T-helper 22 cell (primary cell): ENCODE measurements around the gene FBXO27.
"Not testable (repeated sequence)": the region's sequence is repeated elsewhere in the genome, so short reads cannot be mapped to it uniquely, and the experiment has no call there.

Source experiments
- DNase-seq: peaks from one replicate; pipeline ENCODE4 v3.0.0-alpha.2; 2020; ENCODE audit warnings: low read depth

The FBXO27 gene

DNA sequence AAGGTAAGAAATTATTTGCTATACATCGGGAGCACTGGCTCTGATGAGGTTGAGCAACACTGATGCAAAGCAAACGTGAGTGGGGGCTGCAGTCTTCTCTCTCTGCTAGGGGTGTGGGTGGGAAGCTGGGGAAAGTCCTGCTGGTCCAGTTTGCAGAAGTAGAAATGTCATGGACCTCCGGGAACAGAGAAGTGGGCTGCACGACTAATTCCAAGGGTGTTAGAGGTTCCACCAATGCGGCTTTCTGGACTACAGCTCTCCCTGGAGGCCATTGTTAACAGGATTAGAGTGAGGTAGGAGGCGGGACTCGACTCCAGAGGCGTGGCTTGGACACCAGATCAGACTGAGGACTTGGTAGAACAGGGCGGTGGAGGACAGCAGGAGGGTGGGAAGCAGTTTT, 5.7 kb upstream of the FBXO27 start:
- DNase-seq = no peak

DNA sequence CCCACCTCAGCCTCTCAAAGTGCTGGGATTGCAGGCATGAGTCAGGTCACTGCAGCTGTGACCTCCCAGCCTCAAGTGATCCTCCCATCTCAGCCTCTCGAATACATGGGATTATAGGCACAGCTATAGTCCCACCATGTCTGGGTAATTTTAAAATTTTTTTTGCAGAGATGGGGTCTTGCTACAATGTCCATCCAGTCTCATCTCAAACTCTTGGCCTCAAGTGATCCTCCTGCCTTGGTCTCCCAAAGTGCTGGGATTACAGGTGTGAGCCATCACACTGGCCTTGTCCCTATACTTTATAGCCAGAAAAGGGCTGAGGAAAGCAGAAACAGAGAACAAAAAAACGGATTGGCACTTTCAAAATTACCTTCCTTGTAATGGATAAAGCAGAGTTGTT, 4.8 kb upstream of the FBXO27 start:
- DNase-seq = no peak

DNA sequence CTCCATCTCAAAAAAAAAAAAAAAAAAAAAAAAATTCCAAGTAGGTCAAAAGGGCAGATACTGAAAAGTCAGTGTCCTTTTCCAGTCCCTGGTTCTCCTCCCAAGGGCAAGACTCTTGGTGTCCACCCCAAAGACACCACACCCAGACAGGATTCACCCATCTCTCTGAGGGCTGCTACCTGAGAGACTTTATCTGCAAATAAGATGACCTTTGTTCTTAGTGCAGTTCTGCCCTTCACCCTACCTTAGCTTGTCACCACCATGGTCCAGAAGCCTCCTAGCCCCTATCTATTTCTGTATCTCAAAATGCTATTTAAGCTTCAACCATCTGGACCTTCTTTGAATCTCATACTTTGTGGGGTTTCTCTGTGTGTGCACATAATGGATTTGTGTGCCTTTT, 4.2 kb upstream of the FBXO27 start:
- DNase-seq = no peak

DNA sequence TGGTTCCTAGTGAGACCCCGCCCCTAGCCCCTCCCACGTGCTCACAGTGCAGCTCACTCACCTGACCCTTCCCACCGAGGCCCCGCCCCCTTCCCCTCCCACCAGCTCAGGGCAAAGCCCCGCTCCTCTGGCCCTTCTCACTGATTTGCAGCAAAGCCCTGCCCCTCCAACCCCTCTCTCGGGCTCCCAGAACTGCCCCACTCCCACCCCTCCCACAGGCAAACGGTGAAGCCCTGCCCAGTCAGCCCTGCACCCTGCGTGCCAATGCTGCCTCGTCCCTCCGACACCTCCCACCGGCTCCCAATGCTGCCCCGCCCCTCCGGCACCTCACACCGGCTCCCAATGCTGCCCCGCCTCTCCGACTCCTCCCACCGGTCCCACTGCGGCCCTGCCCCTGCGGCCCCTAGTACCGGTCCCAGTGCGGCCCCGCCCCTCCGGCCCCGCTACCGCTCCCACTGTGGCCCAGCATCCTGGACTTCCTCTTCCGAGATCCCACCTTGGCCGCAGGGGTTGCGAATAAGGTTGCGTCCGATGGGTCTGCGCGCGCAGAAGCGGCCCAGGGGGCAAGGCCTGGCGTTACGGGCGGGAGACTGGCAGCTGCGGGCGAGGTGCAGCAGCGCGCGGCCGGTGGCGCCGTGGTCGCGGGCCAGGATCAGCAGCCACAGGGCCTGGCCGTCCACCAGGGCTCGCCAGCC, 834 bp downstream of the FBXO27 start:
- DNase-seq = peak; percentile 74

GRCh38 chr19:39030854-39031367, 1.4 kb downstream of the FBXO27 start:
- DNase-seq = no peak

GRCh38 chr19:39024875-39025641, 7.3 kb downstream of the FBXO27 start:
- no peak for DNase-seq

DNA sequence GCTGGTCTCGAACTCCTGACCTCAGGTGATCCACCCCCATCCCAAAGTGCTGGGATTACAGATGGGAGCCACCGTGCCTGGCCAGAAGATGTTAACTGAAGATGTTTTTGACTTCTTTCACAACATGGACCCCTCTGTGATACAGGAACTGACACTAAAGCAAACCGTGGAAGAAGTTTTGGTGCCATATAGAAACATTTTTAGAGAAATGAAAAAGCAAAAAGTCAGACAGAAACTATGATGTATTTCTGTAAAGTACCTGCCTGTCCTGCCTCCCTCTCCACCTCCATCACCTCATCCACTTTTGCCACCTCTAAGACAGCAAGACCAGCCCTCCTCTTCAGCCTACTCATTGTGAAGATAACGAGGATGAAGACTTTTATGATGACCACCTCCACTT, 11.3 kb downstream of the FBXO27 start:
- no peak for DNase-seq

GRCh38 chr19:39017646-39018045, 14.7 kb downstream of the FBXO27 start:
- no peak for DNase-seq

GRCh38 chr19:39017026-39017425, 15.3 kb downstream of the FBXO27 start:
- DNase-seq = no peak

DNA sequence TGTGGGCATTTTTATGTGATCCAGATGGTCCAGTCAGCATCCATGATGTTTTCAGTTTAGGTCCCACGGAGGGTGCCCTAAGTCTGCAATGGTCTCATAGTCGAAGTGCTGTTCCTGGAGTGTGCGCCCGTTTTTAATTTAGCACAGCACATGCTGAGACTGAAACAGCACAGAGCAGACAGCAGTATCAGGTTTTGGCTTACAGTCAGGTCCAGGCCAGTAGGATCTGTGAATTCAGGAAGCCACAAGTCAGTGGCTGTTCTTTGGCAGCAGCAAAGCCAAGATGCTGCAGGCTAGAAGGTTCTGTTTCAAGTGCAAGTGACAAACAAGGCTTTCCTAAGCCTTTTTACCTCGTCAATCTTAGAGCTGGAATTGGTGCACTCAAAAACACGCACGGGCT, 18.3 kb downstream of the FBXO27 start:
- no peak for DNase-seq

- no peak for DNase-seq
Observed at GRCh38 chr19:39009001-39009400, 23.3 kb downstream of the FBXO27 start.

- DNase-seq = no peak
Observed at GRCh38 chr19:39008137-39008536, 24.2 kb downstream of the FBXO27 start.

DNA sequence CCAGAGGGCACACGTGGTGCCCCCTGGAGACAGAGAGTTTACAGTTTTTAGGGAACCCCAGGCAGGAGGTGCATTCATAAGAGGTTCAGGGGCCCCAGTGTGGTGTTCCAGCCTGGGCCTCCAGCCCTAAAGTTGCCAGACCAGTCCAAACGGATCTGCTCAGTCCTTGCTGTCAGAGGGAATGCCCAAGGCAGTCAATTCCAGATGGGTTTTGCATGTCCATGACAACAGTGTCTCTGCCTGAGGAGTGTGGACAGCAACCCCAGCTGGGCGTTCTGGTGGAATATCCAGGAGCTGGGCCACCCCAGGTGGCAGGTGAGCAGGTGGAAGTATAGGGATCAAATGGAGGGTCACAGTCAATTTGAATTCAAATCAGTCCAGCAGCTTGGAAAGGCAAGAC, 25.3 kb downstream of the FBXO27 start:
- no peak for DNase-seq

- no peak for DNase-seq
Observed at GRCh38 chr19:39004403-39004802, 27.9 kb downstream of the FBXO27 start.

- DNase-seq = no peak
Observed at GRCh38 chr19:39003796-39004195, 28.6 kb downstream of the FBXO27 start.

DNA sequence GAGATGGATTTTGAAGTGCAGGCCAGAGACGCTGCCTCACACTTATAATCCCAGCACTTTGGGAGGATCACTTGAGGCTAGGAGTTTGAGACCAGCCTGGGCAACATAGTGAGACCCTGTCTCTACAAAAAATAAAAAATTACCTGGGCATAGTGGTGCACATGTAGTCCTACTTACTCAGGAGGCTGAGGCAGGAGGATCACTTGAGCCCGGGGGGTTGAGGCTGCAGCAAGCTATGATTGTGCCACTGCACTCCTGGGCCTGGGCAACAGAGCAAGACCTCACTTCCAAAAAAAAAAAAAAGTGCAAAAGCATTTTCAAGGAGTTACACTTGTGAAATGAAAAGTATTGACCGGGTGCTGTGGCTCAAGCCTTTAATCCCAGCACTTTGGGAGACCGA, 29.2 kb downstream of the FBXO27 start:
- DNase-seq = no peak

DNA sequence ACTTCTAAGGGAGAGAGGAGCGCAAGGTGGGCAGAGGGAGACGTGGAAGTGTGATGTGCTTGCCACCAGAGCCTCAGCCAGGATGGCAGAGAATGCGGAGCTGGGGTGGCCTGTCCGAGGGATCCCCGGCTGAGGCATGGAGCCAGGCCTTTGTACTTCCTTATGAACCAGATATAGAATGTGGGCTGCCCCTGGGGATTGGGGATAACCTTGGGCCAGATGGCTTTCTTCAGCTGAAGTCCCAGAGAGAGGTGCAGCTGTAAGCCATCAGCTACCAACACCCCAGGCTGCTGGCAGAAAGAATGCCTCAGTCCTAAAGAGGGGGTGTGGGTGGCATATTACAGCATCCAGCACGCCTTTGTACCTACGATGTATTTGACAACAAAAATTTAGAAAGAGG, 31.3 kb downstream of the FBXO27 start:
- no peak for DNase-seq

GRCh38 chr19:38997576-38997975, 34.8 kb downstream of the FBXO27 start:
- not testable (repeated sequence) for DNase-seq

GRCh38 chr19:38993271-38993670, 39.1 kb downstream of the FBXO27 start:
- DNase-seq = no peak

DNA sequence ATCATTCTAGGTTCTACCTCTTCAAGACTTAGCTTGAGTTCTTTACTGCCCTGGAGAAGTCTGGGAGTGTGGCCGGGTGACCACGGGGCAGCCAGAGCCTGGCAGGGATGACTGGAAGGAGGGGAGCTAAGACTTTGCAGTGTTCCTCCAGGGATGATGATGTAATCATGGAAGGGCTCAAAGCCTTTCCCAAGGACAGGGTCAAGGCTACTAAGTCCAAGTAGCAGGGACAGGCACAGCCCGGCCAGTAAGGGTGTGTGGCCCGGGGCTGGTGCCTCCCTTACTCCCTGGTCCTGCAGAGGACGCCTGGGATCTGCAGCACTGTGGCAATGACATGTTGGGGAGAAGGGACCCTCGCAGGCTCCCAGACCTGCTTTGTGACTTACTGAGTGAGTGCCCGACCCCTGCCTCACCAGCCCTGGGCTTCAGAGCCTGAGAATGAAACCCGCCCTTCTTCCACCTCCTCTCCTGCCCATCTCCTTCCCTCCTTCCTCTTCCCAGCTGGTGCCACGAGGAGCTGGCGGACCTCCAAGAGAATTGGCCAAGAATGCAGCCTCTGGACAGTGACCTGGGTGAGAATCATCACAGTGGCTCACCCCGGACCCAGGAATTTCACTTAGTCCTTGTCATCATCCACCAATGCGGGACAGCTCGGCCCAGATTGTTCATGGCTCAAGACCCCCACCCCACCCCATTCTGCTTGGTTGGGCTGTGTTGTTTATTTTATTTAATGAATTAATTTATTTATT, 41.2 kb downstream of the FBXO27 start:
- DNase-seq = no peak

- DNase-seq = not testable (repeated sequence)
Observed at GRCh38 chr19:38989614-38990013, 42.7 kb downstream of the FBXO27 start.

GRCh38 chr19:38989066-38989605, 43.2 kb downstream of the FBXO27 start:
- DNase-seq = no peak
